ENCODE measurements around the gene NEUROG3.

The NEUROG3 gene, protein sequence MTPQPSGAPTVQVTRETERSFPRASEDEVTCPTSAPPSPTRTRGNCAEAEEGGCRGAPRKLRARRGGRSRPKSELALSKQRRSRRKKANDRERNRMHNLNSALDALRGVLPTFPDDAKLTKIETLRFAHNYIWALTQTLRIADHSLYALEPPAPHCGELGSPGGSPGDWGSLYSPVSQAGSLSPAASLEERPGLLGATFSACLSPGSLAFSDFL

DNA sequence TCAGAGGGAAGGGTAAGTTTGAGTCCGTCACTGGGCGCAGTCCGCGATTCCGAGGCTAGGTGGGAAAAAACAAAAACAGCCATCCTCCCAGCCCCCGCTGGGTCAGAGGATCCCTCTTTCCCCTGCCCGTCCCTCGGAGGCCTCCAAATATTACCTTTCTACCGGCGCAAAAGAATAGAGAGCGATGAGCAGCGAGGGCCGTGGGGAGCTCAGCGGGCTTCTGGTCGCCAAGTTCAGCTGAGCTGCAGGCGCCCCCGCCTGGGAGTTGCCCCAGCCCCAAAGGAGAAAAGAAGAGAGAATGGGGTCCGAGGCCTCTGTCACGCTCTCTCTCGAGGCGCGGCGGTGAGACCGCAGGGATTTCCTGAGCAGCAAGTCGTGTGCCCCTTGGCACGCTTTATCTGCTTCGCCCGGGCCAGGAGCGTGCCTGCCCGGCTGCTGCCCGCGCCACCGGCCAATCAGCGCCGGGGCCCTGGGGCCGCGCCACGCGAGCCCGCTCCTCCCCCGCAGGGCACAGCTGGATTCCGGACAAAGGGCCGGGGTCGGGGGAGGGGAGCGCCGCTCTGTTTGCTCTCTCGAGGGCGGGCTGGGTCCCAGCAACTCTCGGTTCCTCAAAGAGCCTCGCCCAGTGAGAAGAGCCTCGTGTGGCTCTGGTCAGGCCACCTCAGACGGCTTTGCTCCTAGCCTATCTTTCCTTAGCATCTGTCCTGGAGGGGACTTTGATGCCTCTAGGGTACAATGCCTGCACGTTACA, at the start of gene NEUROG3:
NEUROG3 (minus strand) TSS at position 367 of the 751 bp plus-strand sequence. CDS start 379 bp downstream, outside the sequence.
- DNase-seq (ENCODE audit: low spot score): no peak

DNA sequence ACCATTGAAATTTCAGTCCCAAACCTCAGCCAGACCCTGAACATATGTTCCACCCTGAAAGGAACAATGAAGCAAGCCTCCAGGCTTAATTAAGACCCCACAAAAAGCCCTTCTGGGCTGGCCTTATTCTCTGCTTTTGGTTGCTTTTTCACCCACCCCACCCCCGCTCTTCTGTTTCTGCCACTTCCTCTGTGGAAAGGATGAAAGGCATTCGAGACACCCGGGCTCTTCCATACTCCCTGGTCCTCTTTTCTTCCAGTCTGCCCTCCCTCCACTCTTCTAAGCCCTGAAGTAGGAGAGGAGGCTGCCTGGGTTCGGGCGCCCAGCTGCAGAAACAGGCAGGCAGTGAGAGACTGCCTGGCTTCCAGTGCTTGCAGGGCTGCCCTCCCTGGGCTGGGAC, 47.4 kb upstream of the NEUROG3 start:
- DNase-seq (ENCODE audit: low spot score): no peak

- DNase-seq (ENCODE audit: low spot score): no peak
These were observed 46.4 kb upstream of the NEUROG3 start for GRCh38 chr10:69619626-69620025.

- no peak for DNase-seq (ENCODE audit: low spot score)
These were observed 45.5 kb upstream of the NEUROG3 start for GRCh38 chr10:69618746-69619145.

GRCh38 chr10:69616358-69616757, 43.1 kb upstream of the NEUROG3 start:
- no peak for DNase-seq (ENCODE audit: low spot score)

GRCh38 chr10:69614130-69614529, 40.9 kb upstream of the NEUROG3 start:
- no peak for DNase-seq (ENCODE audit: low spot score)

- no peak for DNase-seq (ENCODE audit: low spot score)
These were observed 39.5 kb upstream of the NEUROG3 start for GRCh38 chr10:69612760-69613159.

GRCh38 chr10:69609077-69609476, 35.9 kb upstream of the NEUROG3 start:
- no peak for DNase-seq (ENCODE audit: low spot score)

DNA sequence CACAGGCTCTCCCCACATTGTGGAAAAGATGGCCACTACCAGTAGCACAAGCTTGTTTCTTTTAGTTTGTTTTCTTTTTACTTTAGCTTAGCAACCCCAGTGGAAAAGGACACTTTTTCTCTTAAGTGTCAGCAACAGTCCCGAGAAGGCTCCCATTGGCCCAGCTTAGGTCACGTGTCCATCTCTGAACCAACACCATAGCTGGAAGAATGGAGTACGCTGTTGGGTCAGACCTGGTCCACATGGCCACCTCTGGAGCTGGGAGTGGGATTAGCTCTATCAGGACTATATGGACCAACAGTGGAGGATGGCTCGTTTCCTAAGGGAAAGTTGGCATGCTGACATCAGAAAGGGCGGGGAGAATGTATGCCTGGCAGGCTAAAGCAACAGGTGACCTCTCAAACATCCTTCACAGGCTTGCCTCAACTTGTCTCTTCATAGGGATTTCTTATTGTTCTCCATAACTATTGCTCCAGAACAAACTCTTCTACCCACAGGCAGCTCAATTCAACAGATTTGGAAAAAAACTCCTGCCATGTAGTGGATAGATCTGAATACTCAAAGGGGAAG, 27.6 kb upstream of the NEUROG3 start:
- DNase-seq (ENCODE audit: low spot score): no peak

- DNase-seq (ENCODE audit: low spot score): no peak
These were observed 15.1 kb upstream of the NEUROG3 start for GRCh38 chr10:69588358-69588757.

- DNase-seq (ENCODE audit: low spot score): no peak
These were observed 11.4 kb upstream of the NEUROG3 start for GRCh38 chr10:69584624-69585023.

GRCh38 chr10:69583106-69583505, 9.9 kb upstream of the NEUROG3 start:
- no peak for DNase-seq (ENCODE audit: low spot score)

DNA sequence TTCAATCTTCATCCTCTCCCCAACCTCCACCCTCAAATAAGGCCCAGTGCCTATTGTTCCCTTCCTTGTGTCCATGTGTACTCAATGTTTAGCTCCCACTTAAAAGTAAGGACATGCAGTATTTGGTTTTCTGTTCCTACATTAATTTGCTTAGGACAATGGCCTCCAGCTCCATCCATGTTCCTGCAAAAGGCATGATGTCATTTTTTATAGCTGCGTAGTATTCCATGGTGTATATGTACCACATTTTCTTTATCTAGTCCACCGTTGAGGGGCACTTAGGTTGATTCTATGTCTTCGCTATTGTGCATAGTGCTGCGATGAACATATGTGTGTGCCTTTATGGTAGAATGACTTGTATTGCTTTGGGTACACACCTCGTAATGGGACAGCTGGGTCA, 7.2 kb upstream of the NEUROG3 start:
- DNase-seq (ENCODE audit: low spot score): no peak

DNA sequence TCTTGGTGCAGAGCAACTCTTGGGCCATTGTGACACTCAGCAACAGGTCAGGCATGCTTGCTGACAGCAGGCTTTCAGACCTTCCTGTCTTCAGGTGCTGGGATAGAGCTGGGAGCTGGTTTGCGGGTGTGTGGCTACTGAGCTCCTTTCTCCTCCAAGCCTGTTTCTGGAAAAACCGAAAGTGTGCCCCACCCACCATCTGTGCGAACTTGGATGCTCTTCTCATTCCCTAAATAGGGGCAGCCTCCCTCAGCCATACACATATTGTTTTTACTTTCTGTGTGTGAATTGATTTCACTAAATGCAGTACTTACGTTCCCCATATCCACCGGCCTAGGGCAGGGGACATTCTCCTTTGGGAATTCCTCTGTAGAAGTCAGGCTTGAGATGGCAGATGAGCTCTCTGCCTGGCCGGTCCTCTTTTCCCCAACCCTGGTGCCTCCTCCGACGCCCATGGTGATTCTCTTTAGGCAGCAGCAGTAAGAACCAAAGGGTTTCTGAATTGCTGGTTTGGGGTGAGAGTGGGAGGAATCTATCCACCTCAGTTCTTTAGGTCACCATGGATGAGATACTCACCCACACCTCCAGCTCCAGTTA, 6.3 kb upstream of the NEUROG3 start:
- no peak for DNase-seq (ENCODE audit: low spot score)

- DNase-seq (ENCODE audit: low spot score): no peak
These were observed 5.3 kb upstream of the NEUROG3 start for GRCh38 chr10:69578508-69578991.

DNA sequence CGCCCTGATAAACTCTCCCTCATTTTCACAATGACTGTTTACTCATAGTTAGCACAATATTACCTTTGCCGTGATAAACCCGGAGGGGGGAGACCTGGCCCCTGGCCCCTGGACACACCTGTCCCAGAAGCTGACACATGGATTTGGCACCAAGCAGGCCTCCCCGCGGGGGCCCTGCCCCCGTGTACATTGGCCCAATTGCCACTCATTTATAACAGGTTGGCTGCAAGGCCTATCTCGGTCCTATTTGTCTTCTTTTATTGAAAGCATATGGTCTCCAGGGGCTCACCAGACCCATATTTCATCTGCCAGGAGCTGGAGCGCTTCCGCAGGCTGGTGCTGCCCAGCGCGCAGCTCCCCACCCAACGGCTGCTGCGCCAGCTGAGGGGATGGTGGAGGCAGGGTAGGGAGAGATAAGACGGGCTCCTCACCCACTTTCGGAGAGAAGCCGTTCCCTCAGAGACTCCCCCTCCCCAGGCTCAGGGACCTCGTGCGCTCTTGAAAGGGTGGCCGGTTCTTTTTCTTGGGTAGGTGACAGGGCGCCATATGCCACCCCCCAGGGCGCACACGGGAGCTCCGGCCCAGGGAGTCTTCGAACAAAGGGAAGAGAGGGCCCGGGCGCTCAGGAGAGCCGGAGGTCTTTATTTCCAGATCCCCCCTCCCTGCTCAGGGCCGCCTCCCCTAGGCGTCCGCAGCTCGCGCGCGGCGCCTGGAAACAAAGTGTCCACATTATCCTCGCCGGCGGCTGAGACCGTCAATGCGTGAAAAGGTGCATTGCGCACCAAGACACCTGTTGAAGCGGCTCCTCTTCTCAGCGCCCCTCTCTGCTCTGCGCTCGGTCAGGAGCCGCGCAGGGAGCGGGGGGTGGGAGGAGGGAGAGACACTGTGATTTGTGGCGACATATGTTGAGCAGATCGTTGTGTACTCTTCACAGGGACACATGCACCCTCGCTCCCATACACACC, 4.3 kb upstream of the NEUROG3 start:
- DNase-seq (ENCODE audit: low spot score): no peak

DNA sequence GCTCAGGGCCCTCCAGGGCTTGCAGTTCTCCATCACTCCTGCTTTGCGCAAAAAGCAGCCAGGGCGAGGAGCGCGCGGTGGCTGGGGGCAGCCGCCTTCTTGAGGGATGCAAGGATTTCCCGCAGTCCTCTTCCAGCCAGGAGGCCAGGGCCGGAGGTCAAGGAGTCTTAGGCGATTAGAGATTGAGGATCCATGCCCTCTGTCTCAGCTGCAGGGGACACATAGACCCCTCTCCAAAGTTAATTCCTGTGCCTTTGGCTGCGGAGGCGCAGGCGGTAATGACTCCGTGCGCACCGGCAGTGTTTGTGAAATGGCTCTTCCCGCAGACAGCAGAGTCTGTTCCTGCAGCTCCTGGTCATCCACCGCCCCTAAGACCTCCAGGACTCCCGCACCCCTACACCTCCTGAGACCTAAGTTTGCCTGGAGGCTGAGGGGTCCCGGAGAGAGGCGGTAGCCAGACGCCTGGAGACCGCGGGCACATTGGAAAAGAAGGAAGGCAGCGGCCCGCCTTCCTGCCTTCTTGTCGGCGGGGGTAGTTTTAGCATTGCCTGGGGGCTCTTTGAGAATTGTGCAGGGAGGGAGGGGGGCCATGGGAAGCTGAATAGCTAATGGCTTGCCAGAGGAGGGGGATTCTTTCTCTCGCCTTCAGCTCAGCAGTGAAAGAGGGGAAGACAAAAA, 3.3 kb upstream of the NEUROG3 start:
- no peak for DNase-seq (ENCODE audit: low spot score)

- no peak for DNase-seq (ENCODE audit: low spot score)
These were observed 2.0 kb upstream of the NEUROG3 start for GRCh38 chr10:69575164-69575722.

GRCh38 chr10:69574571-69574978, 1.4 kb upstream of the NEUROG3 start:
- DNase-seq (ENCODE audit: low spot score): no peak

DNA sequence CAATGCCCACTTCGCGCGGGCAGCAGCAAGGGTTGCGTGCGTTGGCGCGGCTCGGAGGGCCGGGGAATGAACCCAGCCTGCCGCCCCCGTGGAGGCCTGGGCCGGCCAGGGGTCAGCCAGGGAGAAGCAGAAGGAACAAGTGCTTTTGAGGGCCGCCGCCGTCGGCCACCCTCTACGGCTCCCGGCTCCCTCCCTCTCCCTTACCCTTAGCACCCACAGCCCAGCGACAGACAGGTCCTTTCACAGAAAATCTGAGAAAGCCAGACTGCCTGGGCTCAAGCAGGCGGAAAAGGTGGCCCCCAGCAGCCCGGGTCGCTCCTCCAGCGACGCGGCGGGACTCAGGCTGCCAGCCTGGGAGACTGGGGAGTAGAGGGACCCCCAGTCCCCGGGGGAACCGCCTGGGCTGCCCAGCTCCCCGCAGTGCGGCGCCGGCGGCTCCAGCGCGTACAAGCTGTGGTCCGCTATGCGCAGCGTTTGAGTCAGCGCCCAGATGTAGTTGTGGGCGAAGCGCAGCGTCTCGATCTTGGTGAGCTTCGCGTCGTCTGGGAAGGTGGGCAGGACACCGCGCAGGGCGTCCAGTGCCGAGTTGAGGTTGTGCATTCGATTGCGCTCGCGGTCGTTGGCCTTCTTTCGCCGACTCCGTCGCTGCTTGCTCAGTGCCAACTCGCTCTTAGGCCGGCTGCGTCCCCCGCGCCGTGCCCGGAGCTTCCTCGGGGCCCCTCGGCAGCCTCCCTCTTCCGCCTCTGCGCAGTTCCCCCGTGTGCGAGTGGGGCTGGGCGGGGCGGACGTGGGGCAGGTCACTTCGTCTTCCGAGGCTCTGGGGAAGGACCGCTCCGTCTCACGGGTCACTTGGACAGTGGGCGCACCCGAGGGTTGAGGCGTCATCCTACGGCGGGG, 815 bp downstream of the NEUROG3 start:
- no peak for DNase-seq (ENCODE audit: low spot score)
